MCF 10A (cell line): Measurements from ENCODE around the gene HPS1. TPM values are rescaled to one million over a fixed set of nuclear protein-coding genes. Genes with fewer than 3 reads are reported as not detected.

Experiments used
- BruUV-seq: library from RNA; stranded (reverse); fragments of 400-500 nt; replicated peaks from 2 replicates; lab custom pipeline; 2021; lab: Mats Ljungman, UMichigan
- CTCF ChIA-PET: fragments of 300-600 bp; sonication (Branson Sonifier 250); formaldehyde crosslinking; extraction: SDS; loops from one replicate; lab custom pipeline; 2021; ENCODE audit warnings: antibody characterized with exemption, inconsistent platforms; lab: Yijun Ruan, JAX
- POLR2A ChIA-PET: fragments of 300-600, 350-650 bp; sonication (Branson Sonifier 250); formaldehyde crosslinking; extraction: SDS; loops from one replicate; lab custom pipeline; 2020; ENCODE audit warnings: antibody characterized with exemption, inconsistent platforms; lab: Yijun Ruan, JAX
- DNase-seq: peaks from one replicate; pipeline ENCODE4 v3.0.0-alpha.2; 2018; ENCODE audit not compliant: unreplicated experiment
- H3K27ac Mint-ChIP-seq: one replicate; pipeline ENCODE4 v1.8.0; 2022; ENCODE audit warnings: mild to moderate bottlenecking, low read depth, mixed read lengths; ENCODE audit not compliant: unreplicated experiment
- H3K27me3 Mint-ChIP-seq: one replicate; pipeline ENCODE4 v1.8.0; 2022; ENCODE audit warnings: mixed read lengths; ENCODE audit not compliant: insufficient read depth, unreplicated experiment
- H3K36me3 Mint-ChIP-seq: one replicate; pipeline ENCODE4 v1.8.0; 2022; ENCODE audit warnings: mild to moderate bottlenecking, moderate library complexity, mixed read lengths; ENCODE audit not compliant: insufficient read depth, unreplicated experiment
- H3K4me1 Mint-ChIP-seq: one replicate; pipeline ENCODE4 v1.8.0; 2022; ENCODE audit warnings: mixed read lengths; ENCODE audit not compliant: insufficient read depth, unreplicated experiment
- H3K4me3 Mint-ChIP-seq: one replicate; pipeline ENCODE4 v1.8.0; 2022; ENCODE audit warnings: mild to moderate bottlenecking, moderate library complexity, mixed read lengths; ENCODE audit not compliant: unreplicated experiment
- H3K9me3 Mint-ChIP-seq: one replicate; pipeline ENCODE4 v1.8.0; 2022; ENCODE audit warnings: mixed read lengths; ENCODE audit not compliant: unreplicated experiment
- intact Hi-C: fragments of 100-400 bp; cut with micrococcal nuclease; formaldehyde crosslinking; loops from 2 replicates; pipeline ENCODE4 v1.14.1; 2022
- total RNA-seq: library from RNA; stranded (reverse); gene quantifications from 2 replicates; pipeline ENCODE4 v1.2.3, GENCODE V29; 2022
- TF ChIP-seq, protein P1 (sequence below): fragments of 200-600 bp; IDR thresholded peaks from one replicate; pipeline ENCODE4 v1.8.0; 2022; ENCODE audit warnings: antibody characterized with exemption, mild to moderate bottlenecking; ENCODE audit not compliant: unreplicated experiment

Gene HPS1
- total RNA-seq, 1 experiment from 2014 or later, result 41.8 TPM

DNA sequence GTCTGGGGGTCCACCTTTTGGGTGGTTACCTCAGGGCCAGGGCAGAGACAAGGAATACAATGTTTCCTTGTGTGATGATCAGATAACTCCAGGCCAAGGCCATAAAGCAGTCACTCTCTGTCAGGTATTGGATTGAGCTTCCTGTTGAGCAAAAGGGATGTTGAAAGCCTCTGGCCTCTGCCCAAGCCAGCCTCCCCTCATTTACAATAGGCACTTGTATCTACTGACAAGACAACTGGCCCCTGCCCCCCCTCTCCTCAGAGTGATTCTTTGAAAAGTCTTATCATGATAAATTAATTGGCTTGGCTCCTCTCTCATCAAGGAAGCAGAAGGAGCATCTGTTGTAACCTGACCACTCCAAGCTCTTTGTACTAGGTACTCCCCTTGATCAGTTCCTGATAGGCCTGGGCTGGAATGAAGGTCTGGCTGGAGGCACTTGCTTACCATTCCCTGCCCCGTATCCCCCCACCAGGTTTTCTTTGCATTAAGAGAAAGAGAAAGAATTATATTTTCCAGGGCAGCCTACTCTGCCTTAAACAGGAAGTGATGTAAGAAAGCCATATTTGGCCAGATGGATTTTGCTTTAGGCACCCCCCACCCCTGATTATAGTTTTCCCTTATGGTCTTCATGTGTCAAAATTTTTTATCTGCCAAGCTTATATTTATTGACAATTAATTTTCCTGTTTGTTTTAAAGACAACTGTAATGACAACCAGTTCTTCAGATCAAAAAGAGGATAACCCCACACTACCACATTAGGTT, 42.1 kb upstream of the HPS1 start:
- intact Hi-C loops, result no loop called here
- ChIA-PET POLR2A (no interaction called here), CTCF (interaction anchor here (0.5 to 0.8 kb wide), 3 partner anchors 30 to 492 kb away, joined by 3 read pairs; no protein-coding TSS in a partner anchor)
- H3K9me3 Mint-ChIP-seq, result no peaks in the 10 kb centered on the region
- no TSS peak for BruUV-seq
- TF ChIP-seq, protein P1, sequence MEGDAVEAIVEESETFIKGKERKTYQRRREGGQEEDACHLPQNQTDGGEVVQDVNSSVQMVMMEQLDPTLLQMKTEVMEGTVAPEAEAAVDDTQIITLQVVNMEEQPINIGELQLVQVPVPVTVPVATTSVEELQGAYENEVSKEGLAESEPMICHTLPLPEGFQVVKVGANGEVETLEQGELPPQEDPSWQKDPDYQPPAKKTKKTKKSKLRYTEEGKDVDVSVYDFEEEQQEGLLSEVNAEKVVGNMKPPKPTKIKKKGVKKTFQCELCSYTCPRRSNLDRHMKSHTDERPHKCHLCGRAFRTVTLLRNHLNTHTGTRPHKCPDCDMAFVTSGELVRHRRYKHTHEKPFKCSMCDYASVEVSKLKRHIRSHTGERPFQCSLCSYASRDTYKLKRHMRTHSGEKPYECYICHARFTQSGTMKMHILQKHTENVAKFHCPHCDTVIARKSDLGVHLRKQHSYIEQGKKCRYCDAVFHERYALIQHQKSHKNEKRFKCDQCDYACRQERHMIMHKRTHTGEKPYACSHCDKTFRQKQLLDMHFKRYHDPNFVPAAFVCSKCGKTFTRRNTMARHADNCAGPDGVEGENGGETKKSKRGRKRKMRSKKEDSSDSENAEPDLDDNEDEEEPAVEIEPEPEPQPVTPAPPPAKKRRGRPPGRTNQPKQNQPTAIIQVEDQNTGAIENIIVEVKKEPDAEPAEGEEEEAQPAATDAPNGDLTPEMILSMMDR, result no peak
- H3K27ac Mint-ChIP-seq, result no peak overlapping the region
- H3K4me1 Mint-ChIP-seq, result no peaks in the 10 kb centered on the region
- DNase-seq, result peak; percentile 34
- H3K4me3 Mint-ChIP-seq, result no peak overlapping the region
- no peaks in the 10 kb centered on the region for H3K36me3 Mint-ChIP-seq
- peaks cover 16% of the 10 kb centered on the region for H3K27me3 Mint-ChIP-seq

DNA sequence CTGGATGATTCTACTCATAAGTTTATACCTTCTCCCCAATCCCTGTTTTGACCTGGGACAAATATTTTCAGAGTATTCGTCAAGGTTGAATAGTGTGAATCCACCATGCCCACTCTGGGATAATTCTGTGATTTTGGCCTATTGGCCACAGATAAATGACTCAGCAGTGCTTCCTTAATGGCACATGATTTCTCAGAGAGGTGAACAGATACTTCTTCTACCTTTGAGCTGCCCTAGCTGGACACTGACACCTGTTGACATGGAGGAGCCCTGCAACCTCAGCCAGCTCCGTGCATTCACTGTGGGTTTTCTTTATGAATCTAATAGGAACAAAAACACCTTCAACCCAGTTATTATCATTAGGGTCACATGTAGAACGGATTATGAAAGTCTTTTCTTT, 40.9 kb upstream of the HPS1 start:
- H3K4me3 Mint-ChIP-seq, result no peak overlapping the region
- no peak overlapping the region for H3K27ac Mint-ChIP-seq
- H3K36me3 Mint-ChIP-seq, result no peaks in the 10 kb centered on the region
- H3K27me3 Mint-ChIP-seq, result peaks cover 4% of the 10 kb centered on the region
- intact Hi-C loops, result no loop called here
- ChIA-PET CTCF (no interaction called here), POLR2A (no interaction called here)
- DNase-seq, result no peak
- no TSS peak for BruUV-seq
- H3K9me3 Mint-ChIP-seq, result no peaks in the 10 kb centered on the region
- TF ChIP-seq, protein P1, result no peak
- no peaks in the 10 kb centered on the region for H3K4me1 Mint-ChIP-seq

- no peaks in the 10 kb centered on the region for H3K4me1 Mint-ChIP-seq
- no peaks in the 10 kb centered on the region for H3K36me3 Mint-ChIP-seq
- POLR2A ChIA-PET, result no interaction called here
- no peak for DNase-seq
- CTCF ChIA-PET, result interaction anchor here (0.7 kb wide), 2 partner anchors 23 to 557 kb away, joined by 3 read pairs; no protein-coding TSS in a partner anchor
- no peak overlapping the region for H3K4me3 Mint-ChIP-seq
- H3K27ac Mint-ChIP-seq, result no peak overlapping the region
- H3K9me3 Mint-ChIP-seq, result no peaks in the 10 kb centered on the region
- intact Hi-C loops, result no loop called here
- no TSS peak for BruUV-seq
- H3K27me3 Mint-ChIP-seq, result no peaks in the 10 kb centered on the region
- TF ChIP-seq, protein P1, result no peak
These were observed 39.7 kb upstream of the HPS1 start for GRCh38 chr10:98486421-98486820.

DNA sequence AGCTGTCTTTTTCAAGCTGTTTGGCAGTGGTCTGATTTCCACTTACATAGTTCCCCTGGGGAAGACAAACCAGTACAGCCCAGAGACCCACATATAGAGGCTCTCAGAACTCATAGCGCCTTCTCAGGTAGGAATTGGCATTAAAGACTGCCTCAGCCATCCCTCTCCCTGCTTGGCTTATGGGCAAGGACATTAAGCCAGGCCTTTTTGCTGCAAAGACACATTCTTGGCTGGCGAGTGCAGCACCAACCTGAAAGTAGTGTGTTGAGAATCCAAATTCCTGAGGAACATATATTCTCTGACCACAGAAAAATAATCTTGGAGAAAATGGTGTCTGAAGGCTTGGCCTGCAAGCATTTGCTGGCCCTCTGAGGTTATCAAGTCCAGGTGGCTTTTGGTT, 39.2 kb upstream of the HPS1 start:
- H3K4me1 Mint-ChIP-seq, result no peaks in the 10 kb centered on the region
- H3K9me3 Mint-ChIP-seq, result no peaks in the 10 kb centered on the region
- CTCF ChIA-PET, result interaction anchor here (0.7 kb wide), 1 partner anchor 557 kb away, joined by 3 read pairs; no protein-coding TSS in a partner anchor
- no TSS peak for BruUV-seq
- intact Hi-C loops, result no loop called here
- no peaks in the 10 kb centered on the region for H3K36me3 Mint-ChIP-seq
- H3K27ac Mint-ChIP-seq, result no peak overlapping the region
- TF ChIP-seq, protein P1, result no peak
- no peak overlapping the region for H3K4me3 Mint-ChIP-seq
- no peak for DNase-seq
- H3K27me3 Mint-ChIP-seq, result no peaks in the 10 kb centered on the region
- POLR2A ChIA-PET, result no interaction called here
